Measurements from ENCODE around the gene RNF40.

RNF40 gene

GRCh38 chr16:30761928-30762902 is at the start of gene RNF40, which contains the start of gene CFAP119:
TSS of gene RNF40 (plus strand) at chr16:30762322. CDS start at chr16:30762546, 224 bp downstream.
TSS of gene CFAP119 (minus strand) at chr16:30762062. CDS start at chr16:30761748, 314 bp downstream.
- DNase-seq (ENCODE audit: low spot score), result peak; percentile 92

- DNase-seq (ENCODE audit: low spot score), result peak; percentile 35
Measured at GRCh38 chr16:30715750-30716445, 46.2 kb upstream of the RNF40 start.

- no peak for DNase-seq (ENCODE audit: low spot score)
Measured at GRCh38 chr16:30720086-30720485, 42.0 kb upstream of the RNF40 start.

GRCh38 chr16:30720694-30721093 is 41.4 kb upstream of the RNF40 start:
- DNase-seq (ENCODE audit: low spot score), result no peak

- no peak for DNase-seq (ENCODE audit: low spot score)
Measured at GRCh38 chr16:30721167-30721566, 41.0 kb upstream of the RNF40 start.

GRCh38 chr16:30721606-30722005 is 40.5 kb upstream of the RNF40 start:
- no peak for DNase-seq (ENCODE audit: low spot score)

- DNase-seq (ENCODE audit: low spot score), result no peak
Measured at GRCh38 chr16:30722443-30722842, 39.7 kb upstream of the RNF40 start.

GRCh38 chr16:30722916-30723315 is 39.2 kb upstream of the RNF40 start:
- DNase-seq (ENCODE audit: low spot score), result no peak

GRCh38 chr16:30723725-30724355 is 38.3 kb upstream of the RNF40 start:
- DNase-seq (ENCODE audit: low spot score), result no peak

GRCh38 chr16:30724641-30725417 is 37.3 kb upstream of the RNF40 start:
- no peak for DNase-seq (ENCODE audit: low spot score)

GRCh38 chr16:30725418-30725792 is 36.7 kb upstream of the RNF40 start:
- DNase-seq (ENCODE audit: low spot score), result no peak

GRCh38 chr16:30728321-30728720 is 33.8 kb upstream of the RNF40 start:
- DNase-seq (ENCODE audit: low spot score), result no peak

GRCh38 chr16:30728899-30729672 is 33.0 kb upstream of the RNF40 start:
- no peak for DNase-seq (ENCODE audit: low spot score)

GRCh38 chr16:30731411-30731810 is 30.7 kb upstream of the RNF40 start:
- DNase-seq (ENCODE audit: low spot score), result no peak

GRCh38 chr16:30736995-30737793 is 24.9 kb upstream of the RNF40 start:
- DNase-seq (ENCODE audit: low spot score), result no peak

- DNase-seq (ENCODE audit: low spot score), result no peak
Measured at GRCh38 chr16:30737794-30738648, 24.1 kb upstream of the RNF40 start.

- no peak for DNase-seq (ENCODE audit: low spot score)
Measured at GRCh38 chr16:30738984-30739951, 22.9 kb upstream of the RNF40 start.
